ENCODE results near the gene PEX13. TPM values are rescaled to one million over a fixed set of nuclear protein-coding genes. Genes with fewer than 3 reads are reported as not detected.
A peak's percentile ranks its signal among the peaks of the same experiment; 100 is the strongest.
"Not testable (repeated sequence)": the region's sequence is repeated elsewhere in the genome, so short reads cannot be mapped to it uniquely, and the experiment has no call there.

PEX13 gene
- total RNA-seq, 2 experiments from 2014 or later: 15.5 to 16.8 TPM

DNA sequence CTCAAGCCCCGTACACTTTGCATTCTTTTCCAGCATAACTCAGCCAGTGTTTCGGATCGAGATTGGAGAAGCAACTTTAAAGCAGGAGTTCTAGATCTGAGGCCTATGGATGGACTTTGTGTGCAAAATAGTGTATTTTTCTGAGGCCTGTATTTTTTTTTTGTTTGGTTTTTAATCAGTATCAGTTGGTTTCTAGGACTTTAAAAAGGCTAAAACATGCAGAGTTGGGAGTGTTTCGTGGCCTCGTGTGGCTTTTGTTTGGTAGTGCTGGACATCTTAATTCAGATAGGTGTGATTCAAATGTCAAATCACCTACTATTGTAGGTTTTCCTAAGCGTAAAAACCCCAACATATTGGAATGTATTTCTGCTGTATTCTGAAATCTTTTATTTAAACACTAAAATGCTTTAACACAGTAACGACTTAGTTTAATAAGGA is 817 bp downstream of the PEX13 start:
- Mint-ChIP-seq H3K27me3 (no peaks in the 10 kb centered on the region), H3K9me3 (peaks cover 3% of the 10 kb centered on the region), H3K4me1 (ENCODE audit: low read depth) (peaks cover 33% of the 10 kb centered on the region), H3K4me3 (peak overlapping the region; percentile 97), H3K27ac (peak overlapping the region; percentile 98), H3K36me3 (ENCODE audit: low read depth) (peaks cover 22% of the 10 kb centered on the region)
- ChIA-PET CTCF (no interaction called here), POLR2A (interaction anchor here (1.2 to 2.1 kb wide), 3 partner anchors 9 to 212 kb away, joined by 4 to 8 read pairs (median 5); no protein-coding TSS in a partner anchor)
- TF ChIP-seq CTCF (IDR thresholded peaks at IDR 0.05): no peak
- intact Hi-C loops (cut with micrococcal nuclease): no loop called here
- DNase-seq (no peak), ATAC-seq (no peak)

GRCh38 chr2:61018798-61019197 is 1.3 kb downstream of the PEX13 start:
- ChIA-PET POLR2A (no interaction called here), CTCF (no interaction called here)
- H3K27me3 Mint-ChIP-seq: no peaks in the 10 kb centered on the region
- ATAC-seq: no peak
- peak overlapping the region; percentile 98 for H3K27ac Mint-ChIP-seq
- peaks cover 31% of the 10 kb centered on the region for H3K4me1 Mint-ChIP-seq (ENCODE audit: low read depth)
- intact Hi-C loops (cut with micrococcal nuclease): no loop called here
- no peak for TF ChIP-seq CTCF (IDR thresholded peaks at IDR 0.05)
- H3K4me3 Mint-ChIP-seq: peak overlapping the region; percentile 97
- no peak for DNase-seq
- H3K36me3 Mint-ChIP-seq (ENCODE audit: low read depth): peaks cover 22% of the 10 kb centered on the region
- H3K9me3 Mint-ChIP-seq: peaks cover 3% of the 10 kb centered on the region

GRCh38 chr2:61021228-61021660 is 3.7 kb downstream of the PEX13 start:
- peaks cover 3% of the 10 kb centered on the region for H3K9me3 Mint-ChIP-seq
- intact Hi-C loops (cut with micrococcal nuclease): no loop called here
- no peaks in the 10 kb centered on the region for H3K27me3 Mint-ChIP-seq
- POLR2A ChIA-PET: interaction anchor here (0.6 to 0.7 kb wide), 2 partner anchors 11 to 14 kb away, joined by 3 read pairs; no protein-coding TSS in a partner anchor
- DNase-seq (no peak), ATAC-seq (no peak)
- CTCF ChIA-PET: no interaction called here
- H3K4me1 Mint-ChIP-seq (ENCODE audit: low read depth): peaks cover 27% of the 10 kb centered on the region
- H3K27ac Mint-ChIP-seq: no peak overlapping the region
- H3K4me3 Mint-ChIP-seq: no peak overlapping the region
- TF ChIP-seq CTCF (IDR thresholded peaks at IDR 0.05): no peak
- H3K36me3 Mint-ChIP-seq (ENCODE audit: low read depth): peaks cover 24% of the 10 kb centered on the region

DNA sequence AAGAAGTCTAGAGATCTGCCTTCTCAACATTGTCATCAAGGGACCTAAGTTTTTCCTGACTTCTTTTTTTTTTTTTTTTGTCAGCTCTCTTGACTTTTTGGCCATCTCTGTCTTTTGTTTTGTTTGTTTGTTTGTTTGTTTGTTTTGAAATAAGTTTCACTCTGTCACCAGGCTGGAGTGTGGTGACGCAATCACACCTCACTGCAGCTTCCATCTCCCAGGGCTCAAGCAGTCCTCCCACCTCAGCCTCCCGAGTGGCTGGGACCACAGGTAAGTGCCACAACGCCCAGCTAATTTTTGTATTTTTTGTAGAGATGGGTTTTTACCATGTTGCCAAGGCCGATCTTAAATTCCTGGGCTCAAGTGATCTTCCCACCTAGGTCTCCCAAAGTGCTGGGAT is 6.2 kb downstream of the PEX13 start:
- DNase-seq (no peak), ATAC-seq (no peak)
- Mint-ChIP-seq H3K27ac (no peak overlapping the region), H3K4me3 (no peak overlapping the region), H3K4me1 (ENCODE audit: low read depth) (peaks cover 26% of the 10 kb centered on the region), H3K36me3 (ENCODE audit: low read depth) (peaks cover 29% of the 10 kb centered on the region), H3K27me3 (no peaks in the 10 kb centered on the region), H3K9me3 (peaks cover 3% of the 10 kb centered on the region)
- no peak for TF ChIP-seq CTCF (IDR thresholded peaks at IDR 0.05)
- intact Hi-C loops (cut with micrococcal nuclease): no loop called here
- CTCF ChIA-PET: no interaction called here
- POLR2A ChIA-PET: no interaction called here

DNA sequence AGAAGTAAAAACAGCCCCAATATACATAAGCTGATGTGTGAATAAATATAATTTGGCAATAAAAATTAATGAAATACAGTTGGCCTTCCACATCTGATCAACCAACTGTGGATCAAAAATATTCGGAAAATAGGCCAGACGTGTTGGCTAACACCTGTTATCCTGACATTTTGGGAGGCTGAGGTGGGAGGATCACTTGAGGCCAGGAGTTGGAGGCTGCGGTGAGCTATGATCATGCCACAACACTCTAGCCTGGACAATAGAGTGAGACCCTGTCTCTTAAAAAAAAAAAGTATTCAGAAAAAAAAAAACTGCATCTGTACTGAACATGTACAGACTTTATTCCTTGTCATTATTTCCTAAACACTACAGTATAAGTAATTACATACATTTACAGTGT is 12.0 kb downstream of the PEX13 start:
- TF ChIP-seq CTCF (IDR thresholded peaks at IDR 0.05): no peak
- Mint-ChIP-seq H3K9me3 (no peaks in the 10 kb centered on the region), H3K36me3 (ENCODE audit: low read depth) (peaks cover 18% of the 10 kb centered on the region), H3K27ac (no peak overlapping the region), H3K4me3 (no peak overlapping the region), H3K27me3 (no peaks in the 10 kb centered on the region), H3K4me1 (ENCODE audit: low read depth) (peaks cover 7% of the 10 kb centered on the region)
- DNase-seq: no peak
- CTCF ChIA-PET: interaction anchor here (1.0 to 1.5 kb wide), 2 partner anchors 14 to 31 kb away, joined by 3 to 4 read pairs; no protein-coding TSS in a partner anchor
- POLR2A ChIA-PET: interaction anchor here (0.8 kb wide), 1 partner anchor 41 kb away, joined by 3 read pairs; no protein-coding TSS in a partner anchor
- no peak for ATAC-seq
- intact Hi-C loops (cut with micrococcal nuclease): no loop called here

DNA sequence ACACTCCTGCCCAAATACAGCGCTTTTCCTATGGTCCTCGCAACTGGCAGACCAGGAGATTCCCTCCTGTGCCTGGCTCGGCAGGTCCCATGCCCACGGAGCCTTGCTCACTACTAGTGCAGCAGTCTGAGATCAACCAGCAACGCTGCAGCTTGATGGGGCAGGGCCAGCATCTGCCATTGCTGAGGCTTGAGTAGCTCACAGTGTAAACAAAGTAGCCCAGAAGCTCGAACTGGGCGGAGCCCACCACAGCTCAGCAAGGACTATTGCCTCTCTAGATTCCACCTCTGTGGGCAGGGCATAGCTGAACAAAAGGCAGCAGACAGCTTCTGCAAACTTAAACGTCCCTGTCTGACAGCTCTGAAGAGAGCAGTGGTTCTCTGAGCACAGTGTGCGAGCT is 17.1 kb downstream of the PEX13 start:
- CTCF ChIA-PET: interaction anchor here (1.0 kb wide), 1 partner anchor 35 kb away, joined by 3 read pairs; no protein-coding TSS in a partner anchor
- H3K27ac Mint-ChIP-seq; H3K9me3 Mint-ChIP-seq; intact Hi-C loops (cut with micrococcal nuclease); H3K4me3 Mint-ChIP-seq; H3K27me3 Mint-ChIP-seq; DNase-seq; POLR2A ChIA-PET; ATAC-seq; H3K4me1 Mint-ChIP-seq (ENCODE audit: low read depth): not testable (repeated sequence)
- peaks cover 25% of the 10 kb centered on the region for H3K36me3 Mint-ChIP-seq (ENCODE audit: low read depth)

DNA sequence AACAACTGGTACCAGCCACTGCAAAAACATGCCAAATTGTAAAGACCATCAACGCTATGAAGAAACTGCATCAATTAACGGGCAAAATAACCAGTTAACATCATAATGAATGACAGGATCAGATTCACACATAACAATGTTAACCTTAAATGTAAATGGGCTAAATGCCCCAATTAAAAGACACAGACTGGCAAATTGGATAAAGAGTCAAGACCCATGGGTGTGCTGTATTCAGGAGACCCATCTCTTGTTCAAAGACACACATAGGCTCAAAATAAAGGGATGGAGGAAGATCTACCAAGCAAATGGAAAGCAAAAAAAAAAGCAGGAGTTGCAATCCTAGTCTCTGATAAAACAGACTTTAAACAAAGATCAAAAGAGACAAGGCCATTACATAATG is 19.1 kb downstream of the PEX13 start:
- H3K4me3 Mint-ChIP-seq; H3K27ac Mint-ChIP-seq; ATAC-seq; CTCF ChIA-PET; H3K9me3 Mint-ChIP-seq; POLR2A ChIA-PET; DNase-seq; H3K4me1 Mint-ChIP-seq (ENCODE audit: low read depth); intact Hi-C loops (cut with micrococcal nuclease); H3K27me3 Mint-ChIP-seq: not testable (repeated sequence)
- H3K36me3 Mint-ChIP-seq (ENCODE audit: low read depth): peaks cover 23% of the 10 kb centered on the region
